ENCODE measurements around the gene DPYD.

GRCh38 chr1:97038410-97038809 lies 882.4 kb downstream of the DPYD start:
- TF ChIP-seq CTCF (IDR thresholded peaks at IDR 0.05) (no peak), POLR2AphosphoS5 (IDR thresholded peaks at IDR 0.05) (no peak), POLR2A (IDR thresholded peaks at IDR 0.05) (no peak), EP300 (IDR thresholded peaks at IDR 0.05) (no peak)

Data from sigmoid colon (tissue), 4 donors.